SIG-M5 (cell line): ENCODE results near the gene PCBP3.

ENCODE experiments used
- DNase-seq: peaks from one replicate; lab custom pipeline; 2025; lab: John Stamatoyannopoulos, UW

PCBP3 gene

GRCh38 chr21:45724994-45725843, 81.7 kb downstream of the PCBP3 start:
- no peak for DNase-seq

GRCh38 chr21:45725844-45726200, 82.3 kb downstream of the PCBP3 start:
- no peak for DNase-seq

GRCh38 chr21:45726438-45726837, 82.9 kb downstream of the PCBP3 start:
- DNase-seq: no peak

GRCh38 chr21:45727390-45727789, 83.9 kb downstream of the PCBP3 start:
- DNase-seq: no peak

GRCh38 chr21:45735259-45736000, 91.9 kb downstream of the PCBP3 start:
- no peak for DNase-seq

GRCh38 chr21:45736042-45736689, 92.6 kb downstream of the PCBP3 start:
- no peak for DNase-seq

- DNase-seq: no peak
Observed at GRCh38 chr21:45736690-45737484, 93.4 kb downstream of the PCBP3 start.

GRCh38 chr21:45737485-45738166, 94.1 kb downstream of the PCBP3 start:
- DNase-seq: no peak

- DNase-seq: no peak
Observed at GRCh38 chr21:45739218-45740087, 95.9 kb downstream of the PCBP3 start.

GRCh38 chr21:45740088-45740440, 96.5 kb downstream of the PCBP3 start:
- DNase-seq: no peak

GRCh38 chr21:45740491-45741357, 97.2 kb downstream of the PCBP3 start:
- DNase-seq: no peak

GRCh38 chr21:45741691-45742090, 98.2 kb downstream of the PCBP3 start:
- no peak for DNase-seq

GRCh38 chr21:45742247-45742646, 98.7 kb downstream of the PCBP3 start:
- DNase-seq: no peak

GRCh38 chr21:45745256-45745655, 101.7 kb downstream of the PCBP3 start:
- DNase-seq: no peak

GRCh38 chr21:45747233-45747766, 103.8 kb downstream of the PCBP3 start:
- no peak for DNase-seq

GRCh38 chr21:45747802-45748445, 104.4 kb downstream of the PCBP3 start:
- DNase-seq: no peak

- no peak for DNase-seq
Observed at GRCh38 chr21:45748593-45748992, 105.1 kb downstream of the PCBP3 start.

GRCh38 chr21:45749974-45750373, 106.4 kb downstream of the PCBP3 start:
- no peak for DNase-seq

- DNase-seq: no peak
Observed at GRCh38 chr21:45750936-45751335, 107.4 kb downstream of the PCBP3 start.
